Neural crest cell (in vitro differentiated cells): ENCODE results near the gene WDR70. TPM values are rescaled to one million over a fixed set of nuclear protein-coding genes. Genes with fewer than 3 reads are reported as not detected.

Experiments
- DNase-seq: peaks from one replicate; pipeline ENCODE4 v3.0.0; 2021; ENCODE audit warnings: low read depth, mixed read lengths, low spot score
- H3K27ac Mint-ChIP-seq: one replicate; pipeline ENCODE4 v1.8.0; 2021; ENCODE audit warnings: mild to moderate bottlenecking, mixed read lengths; ENCODE audit not compliant: unreplicated experiment
- H3K27me3 Mint-ChIP-seq: 2 replicates; pipeline ENCODE4 v1.8.0; 2021; ENCODE audit warnings: low read depth, mild to moderate bottlenecking, mixed read lengths
- H3K36me3 Mint-ChIP-seq: 2 replicates; pipeline ENCODE4 v1.8.0; 2021; ENCODE audit warnings: low read depth, mild to moderate bottlenecking, mixed read lengths
- H3K4me1 Mint-ChIP-seq: 2 replicates; pipeline ENCODE4 v1.8.0; 2021; ENCODE audit warnings: mixed read lengths
- H3K4me3 Mint-ChIP-seq: one replicate; pipeline ENCODE4 v1.8.0; 2021; ENCODE audit warnings: mild to moderate bottlenecking, mixed read lengths
- H3K9me3 Mint-ChIP-seq: 2 replicates; pipeline ENCODE4 v1.8.0; 2021; ENCODE audit warnings: mixed read lengths
- CTCF ChIP-seq: fragments of 200-600 bp; sonication (generic); conservative IDR thresholded peaks from 2 replicates; pipeline ENCODE4 v1.5.0; 2021; ENCODE audit warnings: antibody characterized with exemption, mild to moderate bottlenecking
- total RNA-seq: library from RNA; stranded (reverse); gene quantifications from 2 replicates; pipeline ENCODE4 v1.2.1, GENCODE V29; 2021

The WDR70 gene
- total RNA-seq, 1 donor from 2014 or later, result 46.5 TPM

- H3K9me3 Mint-ChIP-seq, result no peaks in the 10 kb centered on the region
- H3K4me3 Mint-ChIP-seq, result no peak overlapping the region
- H3K36me3 Mint-ChIP-seq, result no peaks in the 10 kb centered on the region
- no peaks in the 10 kb centered on the region for H3K27me3 Mint-ChIP-seq
- no peak for DNase-seq
- H3K4me1 Mint-ChIP-seq, result peaks cover 12% of the 10 kb centered on the region
- H3K27ac Mint-ChIP-seq, result no peak overlapping the region
- TF ChIP-seq CTCF, result no peak
Observed at GRCh38 chr5:37717613-37718431, 338.7 kb downstream of the WDR70 start.

- Mint-ChIP-seq H3K4me1 (peaks cover 12% of the 10 kb centered on the region), H3K27me3 (no peaks in the 10 kb centered on the region), H3K4me3 (no peak overlapping the region), H3K27ac (no peak overlapping the region), H3K9me3 (no peaks in the 10 kb centered on the region), H3K36me3 (no peaks in the 10 kb centered on the region)
- no peak for DNase-seq
- TF ChIP-seq CTCF, result no peak
Observed at GRCh38 chr5:37720550-37720952, 341.4 kb downstream of the WDR70 start.

- H3K27ac Mint-ChIP-seq, result no peak overlapping the region
- no peaks in the 10 kb centered on the region for H3K27me3 Mint-ChIP-seq
Observed at GRCh38 chr5:37721447-37721871, 342.3 kb downstream of the WDR70 start.

GRCh38 chr5:37722236-37723161, 343.4 kb downstream of the WDR70 start:
- H3K27ac Mint-ChIP-seq, result no peak overlapping the region
- peaks cover 10% of the 10 kb centered on the region for H3K4me1 Mint-ChIP-seq
- no peak for TF ChIP-seq CTCF
- DNase-seq, result no peak
- peaks cover 6% of the 10 kb centered on the region for H3K36me3 Mint-ChIP-seq
- no peak overlapping the region for H3K4me3 Mint-ChIP-seq
- H3K9me3 Mint-ChIP-seq, result no peaks in the 10 kb centered on the region
- no peaks in the 10 kb centered on the region for H3K27me3 Mint-ChIP-seq

More at GRCh38 chr5:37721447-37721871, 342.3 kb downstream of the WDR70 start:
- no peak overlapping the region for H3K4me3 Mint-ChIP-seq
- TF ChIP-seq CTCF, result no peak
- peaks cover 12% of the 10 kb centered on the region for H3K4me1 Mint-ChIP-seq
- no peak for DNase-seq
- no peaks in the 10 kb centered on the region for H3K36me3 Mint-ChIP-seq
- H3K9me3 Mint-ChIP-seq, result no peaks in the 10 kb centered on the region

GRCh38 chr5:37723162-37723961, 344.2 kb downstream of the WDR70 start:
- Mint-ChIP-seq H3K36me3 (peaks cover 6% of the 10 kb centered on the region), H3K27me3 (no peaks in the 10 kb centered on the region), H3K27ac (no peak overlapping the region), H3K4me3 (no peak overlapping the region), H3K9me3 (no peaks in the 10 kb centered on the region), H3K4me1 (peaks cover 10% of the 10 kb centered on the region)
- peak; percentile 10 for DNase-seq
- TF ChIP-seq CTCF, result peak; percentile 52
